SK-N-SH treated with all-trans-retinoic acid at 6 μM for 48 hours (cell line): ENCODE data around the gene SSU72.

Experiments used
- ATAC-seq: fragments of 200-7000 bp; cut with Tn5 transposase; 3 replicates; pipeline ENCODE4 v1.9.1; 2020; ENCODE audit warnings: mild to moderate bottlenecking, moderate library complexity
- ARNTL ChIP-seq: fragments of 450-650 bp; formaldehyde crosslinking; IDR thresholded peaks from 2 replicates; pipeline ENCODE4 v1.5.0; 2020; ENCODE audit warnings: low read depth, mild to moderate bottlenecking, moderate library complexity, borderline replicate concordance
- BACH2 ChIP-seq: fragments of 250-450 bp; sonication (Bioruptor Pico); IDR thresholded peaks from 2 replicates; pipeline ENCODE4 v1.9.0; 2021; ENCODE audit warnings: mild to moderate bottlenecking, borderline replicate concordance
- ESRRG ChIP-seq: fragments of 250-450 bp; sonication (Bioruptor Pico); IDR thresholded peaks from 2 replicates; pipeline ENCODE4 v1.6.1; 2021; ENCODE audit warnings: mild to moderate bottlenecking
- GLIS3 ChIP-seq: fragments of 250-450 bp; sonication (Bioruptor Pico); IDR thresholded peaks from 2 replicates; pipeline ENCODE4 v1.5.0; 2020; ENCODE audit warnings: mild to moderate bottlenecking, moderate library complexity
- ISL1 ChIP-seq: fragments of 250-450 bp; sonication (Bioruptor Pico); IDR thresholded peaks from 2 replicates; pipeline ENCODE4 v2.1.2; 2022; ENCODE audit warnings: mild to moderate bottlenecking, moderate library complexity
- OSR1 ChIP-seq: fragments of 250-450 bp; sonication (Bioruptor Pico); IDR thresholded peaks from 2 replicates; pipeline ENCODE4 v1.8.0; 2022; ENCODE audit warnings: moderate library complexity, mild to moderate bottlenecking, inconsistent platforms
- PATZ1 ChIP-seq: fragments of 250-450 bp; sonication (Bioruptor Pico); IDR thresholded peaks from 2 replicates; pipeline ENCODE4 v1.8.0; 2020; ENCODE audit warnings: mild to moderate bottlenecking, moderate library complexity, borderline replicate concordance
- PPARA ChIP-seq: fragments of 250-450 bp; sonication (Bioruptor Pico); IDR thresholded peaks from 2 replicates; pipeline ENCODE4 v1.5.0; 2020; ENCODE audit warnings: mild to moderate bottlenecking, borderline replicate concordance
- RARB ChIP-seq: fragments of 250-450 bp; sonication (Bioruptor Pico); IDR thresholded peaks from 2 replicates; pipeline ENCODE4 v1.8.0; 2021; ENCODE audit warnings: mild to moderate bottlenecking, moderate library complexity
- TOX ChIP-seq: fragments of 250-450 bp; sonication (Bioruptor Pico); IDR thresholded peaks from 2 replicates; pipeline ENCODE4 v1.8.0; 2021; ENCODE audit warnings: mild to moderate bottlenecking, moderate library complexity, borderline replicate concordance
- ZC3H10 ChIP-seq: fragments of 250-450 bp; sonication (Bioruptor Pico); IDR thresholded peaks from 2 replicates; pipeline ENCODE4 v1.5.1; 2021; ENCODE audit warnings: mild to moderate bottlenecking, moderate library complexity
- ZFP3 ChIP-seq: fragments of 250-450 bp; sonication (Bioruptor Pico); IDR thresholded peaks from 2 replicates; pipeline ENCODE4 v1.5.0; 2020; ENCODE audit warnings: mild to moderate bottlenecking, moderate library complexity
- ZFP30 ChIP-seq: fragments of 450-650 bp; formaldehyde crosslinking; IDR thresholded peaks from 2 replicates; pipeline ENCODE4 v1.5.0; 2022; ENCODE audit warnings: mild to moderate bottlenecking, moderate library complexity
- ZNF565 ChIP-seq: fragments of 450-650 bp; formaldehyde crosslinking; conservative IDR thresholded peaks from 2 replicates; pipeline ENCODE4 v1.5.0; 2020; ENCODE audit warnings: low read depth, mild to moderate bottlenecking, moderate library complexity
- ZNF70 ChIP-seq: fragments of 450-650 bp; formaldehyde crosslinking; IDR thresholded peaks from 2 replicates; pipeline ENCODE4 v1.5.0; 2020; ENCODE audit warnings: mild to moderate bottlenecking, moderate library complexity
- ZNF8 ChIP-seq: fragments of 450-650 bp; formaldehyde crosslinking; IDR thresholded peaks from 2 replicates; pipeline ENCODE4 v1.5.0; 2020; ENCODE audit warnings: mild to moderate bottlenecking, moderate library complexity
- TF ChIP-seq, protein P1 (sequence below): fragments of 250-450 bp; sonication (Bioruptor Pico); IDR thresholded peaks from 2 replicates; pipeline ENCODE4 v1.8.0; 2021; ENCODE audit warnings: low read depth, mild to moderate bottlenecking, moderate library complexity, borderline replicate concordance
- TF ChIP-seq, protein P2 (sequence below): fragments of 250-450 bp; sonication (Bioruptor Pico); IDR thresholded peaks from 2 replicates; pipeline ENCODE4 v1.5.1; 2020; ENCODE audit warnings: low read depth, mild to moderate bottlenecking, moderate library complexity
- TF ChIP-seq, protein P3 (sequence below): fragments of 250-450 bp; sonication (Bioruptor Pico); IDR thresholded peaks from 2 replicates; pipeline ENCODE4 v1.5.0; 2020; ENCODE audit warnings: mild to moderate bottlenecking, moderate library complexity

SSU72 gene

GRCh38 chr1:1622010-1622787 lies 47.5 kb upstream of the SSU72 start (continued):
- TF ChIP-seq, protein P1, sequence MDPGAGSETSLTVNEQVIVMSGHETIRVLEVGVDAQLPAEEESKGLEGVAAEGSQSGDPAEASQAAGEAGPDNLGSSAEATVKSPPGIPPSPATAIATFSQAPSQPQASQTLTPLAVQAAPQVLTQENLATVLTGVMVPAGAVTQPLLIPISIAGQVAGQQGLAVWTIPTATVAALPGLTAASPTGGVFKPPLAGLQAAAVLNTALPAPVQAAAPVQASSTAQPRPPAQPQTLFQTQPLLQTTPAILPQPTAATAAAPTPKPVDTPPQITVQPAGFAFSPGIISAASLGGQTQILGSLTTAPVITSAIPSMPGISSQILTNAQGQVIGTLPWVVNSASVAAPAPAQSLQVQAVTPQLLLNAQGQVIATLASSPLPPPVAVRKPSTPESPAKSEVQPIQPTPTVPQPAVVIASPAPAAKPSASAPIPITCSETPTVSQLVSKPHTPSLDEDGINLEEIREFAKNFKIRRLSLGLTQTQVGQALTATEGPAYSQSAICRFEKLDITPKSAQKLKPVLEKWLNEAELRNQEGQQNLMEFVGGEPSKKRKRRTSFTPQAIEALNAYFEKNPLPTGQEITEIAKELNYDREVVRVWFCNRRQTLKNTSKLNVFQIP (CRISPR knock-in tag): no peak
- TF ChIP-seq ZNF565 (CRISPR knock-in tag): no peak
- no peak for TF ChIP-seq PPARA (CRISPR knock-in tag)
- no peak for TF ChIP-seq RARB (CRISPR knock-in tag)

DNA sequence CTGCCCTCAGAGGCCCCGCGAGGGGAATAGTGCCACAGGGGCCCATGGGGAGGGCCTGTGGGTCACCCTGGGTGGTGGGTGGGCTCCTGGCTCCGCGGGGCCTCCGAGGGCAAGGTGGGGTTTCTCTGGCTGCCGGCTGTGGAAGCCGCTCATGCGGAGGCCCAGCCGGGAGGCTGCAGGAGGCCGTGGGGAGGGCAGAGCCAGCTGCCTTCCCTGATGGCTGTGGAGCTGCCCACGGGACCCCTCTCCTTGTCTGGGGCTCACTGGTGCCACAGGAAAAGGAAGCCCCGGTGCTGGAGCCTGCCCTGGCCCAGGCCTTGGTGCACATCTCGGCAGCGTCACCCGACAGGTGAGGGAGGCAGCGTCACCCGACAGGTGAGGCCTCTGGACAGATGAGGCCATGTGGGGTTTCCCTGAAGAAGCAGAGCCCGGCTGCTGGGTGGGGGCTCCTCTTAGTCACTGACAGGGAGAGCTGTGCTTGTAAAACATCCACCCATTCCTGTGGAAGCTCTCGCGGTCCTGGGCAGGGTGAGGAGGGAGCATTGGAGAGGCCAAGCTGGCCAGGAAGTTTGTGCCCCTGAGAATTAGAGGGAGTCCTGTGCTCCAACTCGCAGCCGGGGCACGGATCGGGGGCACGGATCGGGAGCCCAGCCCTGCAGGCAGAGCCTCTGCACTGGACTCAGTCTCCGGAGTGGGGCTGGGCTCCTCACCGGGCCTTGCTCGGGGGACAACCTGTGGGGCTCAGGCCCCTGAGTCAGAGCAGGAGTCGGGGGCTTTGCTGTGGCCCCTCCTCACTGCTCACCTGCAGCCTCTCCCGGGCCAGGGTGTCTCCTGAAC lies 46.7 kb upstream of the SSU72 start:
- no peak for ATAC-seq
- no peak for TF ChIP-seq RARB (CRISPR knock-in tag)
- no peak for TF ChIP-seq GLIS3 (CRISPR knock-in tag)
- TF ChIP-seq, protein P2, sequence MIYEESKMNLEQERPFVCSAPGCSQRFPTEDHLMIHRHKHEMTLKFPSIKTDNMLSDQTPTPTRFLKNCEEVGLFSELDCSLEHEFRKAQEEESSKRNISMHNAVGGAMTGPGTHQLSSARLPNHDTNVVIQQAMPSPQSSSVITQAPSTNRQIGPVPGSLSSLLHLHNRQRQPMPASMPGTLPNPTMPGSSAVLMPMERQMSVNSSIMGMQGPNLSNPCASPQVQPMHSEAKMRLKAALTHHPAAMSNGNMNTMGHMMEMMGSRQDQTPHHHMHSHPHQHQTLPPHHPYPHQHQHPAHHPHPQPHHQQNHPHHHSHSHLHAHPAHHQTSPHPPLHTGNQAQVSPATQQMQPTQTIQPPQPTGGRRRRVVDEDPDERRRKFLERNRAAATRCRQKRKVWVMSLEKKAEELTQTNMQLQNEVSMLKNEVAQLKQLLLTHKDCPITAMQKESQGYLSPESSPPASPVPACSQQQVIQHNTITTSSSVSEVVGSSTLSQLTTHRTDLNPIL (CRISPR knock-in tag): no peak

DNA sequence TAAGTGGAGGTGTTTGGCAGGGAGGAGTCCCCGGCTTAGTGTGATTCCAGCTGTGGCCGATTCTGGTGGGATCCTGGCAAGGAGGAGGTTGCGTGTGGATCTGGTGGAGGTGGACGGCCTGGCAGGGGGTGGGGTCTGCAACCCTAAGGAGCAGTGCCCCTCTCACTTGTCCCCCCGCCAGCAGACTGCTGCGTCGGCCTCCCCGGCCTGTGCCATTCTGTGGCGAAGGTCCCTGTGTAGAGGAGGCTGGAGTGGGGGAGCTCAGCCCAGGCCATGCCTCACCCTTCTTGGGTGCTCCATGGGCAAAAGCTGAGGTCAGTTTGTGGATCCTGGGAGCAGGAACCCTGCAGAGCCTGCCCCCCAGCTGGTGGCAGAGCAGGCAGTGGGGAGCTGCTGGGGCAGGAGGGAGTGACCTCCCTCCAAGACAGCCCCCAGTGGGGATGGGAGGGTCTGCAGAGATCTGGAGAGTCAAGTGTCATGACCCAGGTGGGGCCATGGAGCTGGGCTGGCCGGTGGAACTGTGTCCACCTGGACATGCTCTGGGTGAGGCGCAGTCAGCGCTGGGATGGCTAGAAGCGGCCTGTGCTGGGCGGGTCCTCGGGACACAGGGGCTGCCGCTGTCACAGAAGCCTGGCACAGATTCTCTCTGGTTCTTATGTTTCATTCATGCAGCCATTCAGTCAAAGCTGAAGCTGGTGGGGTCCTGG lies 45.9 kb upstream of the SSU72 start:
- ATAC-seq: no peak
- TF ChIP-seq ARNTL (CRISPR knock-in tag): no peak
- TF ChIP-seq, all 23 proteins: peak for 0

GRCh38 chr1:1619917-1620361 lies 45.3 kb upstream of the SSU72 start:
- no peak for TF ChIP-seq RARB (CRISPR knock-in tag)
- no peak for ATAC-seq

DNA sequence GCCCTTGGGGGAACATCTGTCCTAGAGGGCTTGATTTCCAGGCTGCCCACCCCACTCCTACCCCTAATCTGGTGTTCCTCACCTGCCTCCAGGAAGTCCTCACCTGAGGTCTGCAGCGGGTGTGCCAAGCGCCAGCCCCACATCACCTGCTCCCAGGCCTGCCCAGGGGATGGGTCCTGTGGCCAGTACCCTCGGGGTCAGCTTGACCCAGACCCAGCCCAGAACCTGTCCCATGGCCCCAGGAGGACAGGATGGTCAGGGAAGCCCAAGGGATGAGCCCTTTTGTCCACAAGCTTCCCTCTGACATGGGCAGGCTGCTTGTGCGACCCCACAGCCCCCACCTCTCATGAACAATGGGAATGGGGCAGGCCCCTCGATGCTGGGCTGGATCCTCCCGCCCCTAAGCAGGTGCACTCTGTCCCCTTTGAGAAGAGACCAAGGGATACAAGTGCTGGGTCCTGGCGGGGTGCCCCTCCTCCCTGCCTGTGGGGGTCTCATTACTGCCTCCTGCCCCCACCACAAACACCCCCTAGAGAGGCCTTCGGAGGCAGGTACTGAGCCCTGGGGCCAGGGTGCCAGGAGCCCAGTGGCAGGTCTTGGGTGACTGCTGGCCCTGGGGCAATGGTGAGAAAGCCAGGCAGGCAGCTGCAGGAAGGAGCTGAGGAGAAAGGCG lies 43.9 kb upstream of the SSU72 start:
- TF ChIP-seq, protein P2 (CRISPR knock-in tag): no peak
- no peak for TF ChIP-seq ESRRG (CRISPR knock-in tag)
- TF ChIP-seq ZNF8 (CRISPR knock-in tag): no peak
- TF ChIP-seq BACH2 (CRISPR knock-in tag): no peak
- TF ChIP-seq OSR1 (CRISPR knock-in tag): no peak
- TF ChIP-seq PATZ1 (CRISPR knock-in tag): no peak
- no peak for TF ChIP-seq RARB (CRISPR knock-in tag)
- TF ChIP-seq ARNTL (CRISPR knock-in tag): no peak
- TF ChIP-seq, protein P3, sequence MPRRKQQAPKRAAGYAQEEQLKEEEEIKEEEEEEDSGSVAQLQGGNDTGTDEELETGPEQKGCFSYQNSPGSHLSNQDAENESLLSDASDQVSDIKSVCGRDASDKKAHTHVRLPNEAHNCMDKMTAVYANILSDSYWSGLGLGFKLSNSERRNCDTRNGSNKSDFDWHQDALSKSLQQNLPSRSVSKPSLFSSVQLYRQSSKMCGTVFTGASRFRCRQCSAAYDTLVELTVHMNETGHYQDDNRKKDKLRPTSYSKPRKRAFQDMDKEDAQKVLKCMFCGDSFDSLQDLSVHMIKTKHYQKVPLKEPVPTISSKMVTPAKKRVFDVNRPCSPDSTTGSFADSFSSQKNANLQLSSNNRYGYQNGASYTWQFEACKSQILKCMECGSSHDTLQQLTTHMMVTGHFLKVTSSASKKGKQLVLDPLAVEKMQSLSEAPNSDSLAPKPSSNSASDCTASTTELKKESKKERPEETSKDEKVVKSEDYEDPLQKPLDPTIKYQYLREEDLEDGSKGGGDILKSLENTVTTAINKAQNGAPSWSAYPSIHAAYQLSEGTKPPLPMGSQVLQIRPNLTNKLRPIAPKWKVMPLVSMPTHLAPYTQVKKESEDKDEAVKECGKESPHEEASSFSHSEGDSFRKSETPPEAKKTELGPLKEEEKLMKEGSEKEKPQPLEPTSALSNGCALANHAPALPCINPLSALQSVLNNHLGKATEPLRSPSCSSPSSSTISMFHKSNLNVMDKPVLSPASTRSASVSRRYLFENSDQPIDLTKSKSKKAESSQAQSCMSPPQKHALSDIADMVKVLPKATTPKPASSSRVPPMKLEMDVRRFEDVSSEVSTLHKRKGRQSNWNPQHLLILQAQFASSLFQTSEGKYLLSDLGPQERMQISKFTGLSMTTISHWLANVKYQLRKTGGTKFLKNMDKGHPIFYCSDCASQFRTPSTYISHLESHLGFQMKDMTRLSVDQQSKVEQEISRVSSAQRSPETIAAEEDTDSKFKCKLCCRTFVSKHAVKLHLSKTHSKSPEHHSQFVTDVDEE (CRISPR knock-in tag): no peak
- TF ChIP-seq ZNF70 (CRISPR knock-in tag): no peak
- TF ChIP-seq, protein P1 (CRISPR knock-in tag): no peak
- TF ChIP-seq ISL1 (CRISPR knock-in tag): no peak
- no peak for TF ChIP-seq TOX (CRISPR knock-in tag)
- no peak for TF ChIP-seq ZC3H10 (CRISPR knock-in tag)
- TF ChIP-seq GLIS3 (CRISPR knock-in tag): no peak
- TF ChIP-seq ZFP3 (CRISPR knock-in tag): no peak
- TF ChIP-seq ZFP30 (CRISPR knock-in tag): no peak
- TF ChIP-seq, all 23 proteins: peak for 0

More for the DNA sequence above, 43.9 kb upstream of the SSU72 start:
- no peak for ATAC-seq
